HG02678 (cell line): ENCODE data around the gene NRG3.

ENCODE experiments used
- ATAC-seq: cut with Tn5 transposase; IDR thresholded peaks from one replicate; pipeline ENCODE4 v1.9.1; 2021; ENCODE audit warnings: mild to moderate bottlenecking, moderate library complexity; ENCODE audit not compliant: unreplicated experiment

The NRG3 gene

DNA sequence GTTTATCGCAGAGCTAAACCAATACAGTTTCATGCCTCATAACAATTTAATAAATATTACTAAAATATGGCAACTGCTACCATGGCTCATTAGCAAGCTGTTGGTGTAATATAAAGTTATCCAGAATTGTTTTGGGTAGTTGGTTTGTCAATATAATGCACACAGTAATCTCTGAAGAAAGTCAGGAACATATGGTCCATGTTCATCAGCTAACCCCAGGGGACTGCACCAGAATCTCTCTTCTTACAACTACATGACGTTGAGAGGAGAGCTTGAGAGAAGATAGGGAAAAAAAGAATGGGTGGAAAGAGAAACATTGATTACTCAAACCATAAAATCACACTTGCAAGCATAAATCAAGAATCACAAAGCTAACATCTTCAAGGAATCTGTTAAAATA is 333.7 kb downstream of the NRG3 start:
- no peak for ATAC-seq

DNA sequence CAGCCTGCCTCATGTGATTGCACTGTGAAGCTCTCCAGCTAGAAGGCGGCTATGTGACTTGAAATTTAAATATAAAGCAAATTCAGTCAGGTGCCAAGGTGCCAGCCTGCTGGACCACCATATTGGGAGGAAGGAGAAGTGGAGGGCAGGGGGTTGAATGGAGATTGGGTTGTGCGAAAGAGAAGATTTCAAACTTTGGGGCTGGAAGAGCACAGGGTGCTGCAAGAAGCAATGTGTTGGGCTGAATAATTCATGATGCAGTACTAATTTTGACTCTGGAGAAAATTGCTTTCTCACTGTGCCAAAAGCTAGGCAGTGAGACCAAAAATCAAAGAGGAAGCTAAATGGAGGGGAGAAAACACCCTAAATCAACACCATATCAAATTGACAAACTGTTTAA is 335.3 kb downstream of the NRG3 start:
- no peak for ATAC-seq

DNA sequence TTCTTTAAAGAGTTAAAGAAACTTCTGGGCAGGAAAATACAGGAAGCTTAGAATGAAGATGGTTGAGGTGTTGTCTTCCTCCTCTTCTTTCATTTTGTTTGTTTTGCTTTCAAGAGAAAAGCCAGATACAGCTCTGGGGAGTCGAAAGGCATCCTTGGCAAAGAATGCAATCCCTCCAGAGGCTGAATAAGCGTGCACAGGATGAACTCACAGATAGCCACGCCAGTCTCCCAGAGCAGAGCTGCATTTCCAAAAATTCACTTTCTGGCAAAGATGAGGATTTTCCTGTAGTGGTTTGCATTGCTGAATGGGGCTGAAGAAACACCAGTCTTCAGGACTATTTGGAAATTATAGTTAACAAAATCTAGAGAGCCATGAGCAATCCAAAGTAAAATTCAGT is 336.4 kb downstream of the NRG3 start:
- ATAC-seq: no peak

DNA sequence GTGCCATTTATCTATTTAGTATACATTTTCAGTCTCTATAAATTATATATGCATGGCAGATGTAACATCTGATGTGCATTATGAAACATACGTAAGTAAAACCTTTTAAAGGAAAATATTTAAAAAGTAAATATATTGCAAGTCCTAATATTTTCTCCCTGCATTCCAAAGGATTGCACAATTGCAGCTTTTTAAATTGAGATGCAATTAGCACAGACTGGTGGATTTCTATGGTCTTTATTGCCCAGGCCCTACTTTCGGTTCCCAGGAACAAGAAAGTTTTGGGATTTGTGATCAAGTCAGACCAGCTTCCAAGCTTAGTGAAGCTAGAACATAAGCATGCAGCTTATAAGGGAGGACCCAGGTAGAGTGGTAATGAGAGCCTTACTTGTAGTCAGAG is 337.8 kb downstream of the NRG3 start:
- ATAC-seq: no peak

DNA sequence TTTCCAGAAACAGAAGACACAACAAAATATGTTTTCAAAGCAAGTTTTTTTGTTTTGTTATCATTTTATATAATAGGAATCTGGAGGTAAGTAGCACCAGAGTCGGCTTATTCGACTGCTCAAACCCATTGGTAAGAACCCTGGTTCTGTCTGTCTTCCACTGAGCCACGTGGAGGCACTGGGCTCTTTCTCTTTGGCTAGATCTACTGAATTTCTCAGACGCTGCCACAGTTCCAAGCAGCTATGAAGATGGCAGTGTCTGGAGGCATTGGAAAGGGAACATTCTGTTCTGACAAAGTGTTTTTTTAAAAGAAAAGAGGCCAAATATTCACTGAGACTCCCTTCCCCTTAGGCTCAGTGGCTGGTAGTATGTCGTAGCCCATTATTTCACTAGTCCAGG is 338.8 kb downstream of the NRG3 start:
- ATAC-seq: no peak

DNA sequence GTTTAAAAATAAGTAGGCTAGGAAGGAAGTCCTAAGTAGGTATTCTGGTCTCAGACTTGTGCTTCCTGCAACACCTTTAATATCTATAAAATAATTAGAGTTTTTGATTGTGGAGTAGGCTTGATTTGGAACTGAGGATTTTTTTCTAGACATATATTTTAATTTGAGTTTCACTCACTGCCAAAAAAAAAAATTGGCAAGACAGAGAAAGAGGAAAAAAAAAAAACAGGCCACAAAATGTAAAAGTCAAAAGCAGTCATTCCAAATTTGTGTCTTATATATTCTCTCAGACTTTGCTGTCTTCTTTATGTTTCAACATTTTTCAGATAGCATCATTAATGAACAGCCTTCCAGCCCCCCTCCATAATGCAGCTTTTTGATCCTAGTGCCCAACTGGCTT is 346.1 kb downstream of the NRG3 start:
- ATAC-seq: no peak

DNA sequence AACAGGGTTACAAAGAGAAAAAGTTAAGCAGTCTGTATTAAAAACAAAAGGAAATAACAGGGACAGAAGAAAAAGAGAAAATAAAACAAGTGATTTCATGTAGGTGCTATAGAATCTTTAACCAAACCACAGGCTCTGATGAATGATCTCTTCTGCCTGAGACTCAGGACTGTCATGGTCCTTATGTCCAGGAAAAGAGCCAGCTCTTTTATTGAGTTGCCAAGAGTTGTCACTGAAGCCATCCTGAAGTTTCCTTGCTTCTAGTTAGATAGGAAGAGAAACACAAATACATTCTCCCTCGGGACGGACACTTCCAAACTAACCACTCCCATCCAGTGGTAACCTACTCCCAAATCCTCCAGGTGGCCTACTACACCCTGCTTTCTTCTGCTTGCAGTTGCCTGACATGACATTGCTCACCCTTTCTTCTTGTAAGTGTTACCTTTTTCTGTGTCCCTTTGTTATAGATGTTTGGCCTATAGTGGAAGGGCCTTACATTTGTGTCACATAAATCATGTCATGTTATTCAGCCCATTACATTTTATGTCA is 346.7 kb downstream of the NRG3 start:
- no peak for ATAC-seq

DNA sequence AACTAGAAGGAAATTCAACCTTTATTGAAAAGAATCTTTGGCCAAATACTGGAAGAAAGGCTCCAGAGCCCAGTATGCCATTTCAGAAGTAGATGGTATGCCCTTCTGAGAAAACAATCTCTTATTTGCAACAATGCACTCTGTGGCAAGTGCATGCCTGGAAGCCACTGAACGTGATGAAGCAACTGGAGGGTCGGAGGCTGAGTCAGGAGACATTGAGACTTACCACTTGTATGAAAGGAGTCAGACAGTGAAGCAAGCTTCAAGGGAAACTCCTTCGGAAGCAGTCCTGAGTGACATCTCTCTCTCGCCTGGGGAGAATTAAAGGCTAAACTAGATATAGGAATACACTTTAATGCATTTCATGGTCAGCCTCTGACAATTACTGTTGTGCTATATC is 353.7 kb downstream of the NRG3 start:
- no peak for ATAC-seq

DNA sequence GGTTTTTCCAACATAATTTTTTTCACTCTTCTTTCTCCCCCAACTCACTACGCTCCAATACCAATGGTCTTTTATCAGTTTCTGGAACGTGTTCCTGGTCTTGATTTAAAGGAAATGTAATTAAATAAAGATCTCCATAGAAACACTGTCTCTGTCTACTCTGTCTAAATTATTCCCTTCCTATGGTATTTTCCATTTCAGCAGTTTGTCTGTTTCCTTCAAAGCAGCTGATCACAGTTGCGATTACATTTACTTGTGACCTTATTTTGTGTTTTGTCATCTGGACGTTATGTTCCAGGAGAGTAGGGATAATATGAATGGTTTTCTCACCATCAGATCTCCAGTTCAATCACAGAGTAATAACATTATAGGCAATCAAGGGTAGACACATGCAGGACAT is 359.2 kb downstream of the NRG3 start:
- no peak for ATAC-seq

DNA sequence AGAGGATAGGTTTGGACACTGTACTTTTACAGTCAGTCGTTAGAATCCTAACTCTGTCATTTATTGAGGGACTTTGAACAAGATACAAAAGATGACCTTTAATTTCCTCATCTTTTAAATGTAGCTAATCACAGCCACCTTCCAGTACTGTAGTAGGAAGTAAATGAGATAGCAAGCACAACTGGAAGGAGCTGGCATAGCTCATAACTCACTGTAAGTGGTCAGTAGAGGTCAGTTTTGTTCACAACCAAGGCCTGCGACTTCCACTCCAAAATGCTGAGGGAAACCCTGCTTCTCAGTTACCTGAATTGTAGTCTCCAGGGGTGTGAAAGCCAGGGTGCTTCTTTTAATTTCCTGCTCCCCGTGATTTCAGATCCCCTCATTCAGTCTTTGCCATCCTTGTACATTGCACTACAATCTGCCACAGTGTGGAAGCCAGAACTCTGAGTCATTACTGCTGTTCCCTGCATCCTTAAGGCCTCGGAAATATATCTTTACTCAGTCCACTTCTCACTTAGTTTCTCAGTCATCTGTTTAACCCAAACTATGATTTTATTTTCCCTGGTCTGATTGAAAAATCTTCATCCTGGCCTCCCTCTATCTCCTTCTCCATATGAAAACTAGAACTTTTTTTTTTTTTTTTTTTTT is 361.2 kb downstream of the NRG3 start:
- no peak for ATAC-seq

DNA sequence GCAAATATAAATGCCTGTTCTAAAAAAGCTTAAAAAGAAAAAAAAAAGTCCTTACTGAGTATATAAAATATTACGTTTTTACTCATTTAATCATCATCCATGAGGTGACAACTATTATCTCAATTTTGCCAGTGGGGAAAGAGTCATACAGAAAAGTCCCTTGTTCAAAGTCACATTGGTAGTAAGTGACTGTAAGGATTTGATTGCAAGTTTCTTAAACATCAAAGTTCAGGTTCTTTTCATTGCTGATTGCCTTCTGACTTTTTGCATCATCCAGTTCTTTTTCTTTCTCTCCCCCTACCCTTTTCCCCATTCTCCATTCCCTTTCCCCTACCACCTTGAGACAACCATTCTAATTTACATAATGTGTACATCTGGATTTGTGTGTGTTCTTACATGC is 363.3 kb downstream of the NRG3 start:
- ATAC-seq: no peak

DNA sequence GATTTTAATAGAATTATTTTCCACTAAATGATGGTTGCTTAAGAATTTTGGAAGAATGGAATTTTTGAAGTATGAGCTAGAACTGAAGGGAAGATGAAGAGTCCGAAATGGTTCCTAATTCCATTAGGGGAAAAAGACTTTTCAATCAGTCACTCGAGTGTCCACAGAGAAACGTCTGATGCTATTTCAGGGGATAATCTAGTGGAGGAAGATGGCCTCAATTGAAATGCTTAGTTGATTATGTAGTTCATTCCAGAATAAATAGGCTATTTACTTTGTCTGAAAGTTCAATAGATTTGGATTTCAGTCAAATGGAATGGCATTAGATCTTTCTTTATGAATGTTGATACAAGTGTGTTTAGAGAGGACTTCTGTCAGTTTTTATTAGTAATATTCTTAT is 365.4 kb downstream of the NRG3 start:
- ATAC-seq: no peak

DNA sequence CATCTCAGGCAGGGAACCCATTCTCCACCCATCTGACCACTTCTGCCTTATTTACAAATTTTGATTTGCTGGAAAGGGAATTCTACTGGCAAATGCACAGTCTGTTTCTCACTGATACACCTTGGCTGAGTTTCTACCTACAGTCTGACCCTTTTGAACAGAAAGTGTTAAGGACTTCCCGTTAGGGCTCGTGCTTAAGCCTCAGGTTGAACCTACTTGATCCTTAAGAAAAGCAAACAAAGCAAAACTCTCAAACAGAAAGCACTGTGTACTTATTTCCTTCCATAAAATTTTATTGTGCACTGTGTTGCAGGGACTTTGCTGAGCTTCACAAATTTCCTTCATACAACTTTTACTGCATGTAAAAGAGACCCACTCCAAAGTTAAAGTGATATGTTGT is 367.8 kb downstream of the NRG3 start:
- ATAC-seq: no peak

DNA sequence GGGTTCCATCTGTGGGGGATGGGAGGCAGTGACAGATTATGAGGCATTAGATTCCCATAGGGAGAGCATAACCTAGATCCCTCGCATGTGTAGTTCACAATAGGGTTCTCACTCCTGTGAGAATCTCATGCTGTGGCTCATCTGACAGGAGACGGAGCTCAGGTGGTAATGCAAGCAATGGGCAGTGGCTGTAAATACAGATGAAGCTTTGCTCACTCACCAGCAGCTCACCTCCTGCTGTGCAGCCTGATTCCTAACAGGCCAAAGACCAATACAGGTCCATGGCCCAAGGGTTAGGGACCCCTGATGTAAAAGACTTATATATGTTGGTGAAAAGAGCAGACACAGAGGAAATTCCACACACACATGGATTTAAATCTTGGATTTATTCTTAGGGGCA is 370.2 kb downstream of the NRG3 start:
- ATAC-seq: no peak

DNA sequence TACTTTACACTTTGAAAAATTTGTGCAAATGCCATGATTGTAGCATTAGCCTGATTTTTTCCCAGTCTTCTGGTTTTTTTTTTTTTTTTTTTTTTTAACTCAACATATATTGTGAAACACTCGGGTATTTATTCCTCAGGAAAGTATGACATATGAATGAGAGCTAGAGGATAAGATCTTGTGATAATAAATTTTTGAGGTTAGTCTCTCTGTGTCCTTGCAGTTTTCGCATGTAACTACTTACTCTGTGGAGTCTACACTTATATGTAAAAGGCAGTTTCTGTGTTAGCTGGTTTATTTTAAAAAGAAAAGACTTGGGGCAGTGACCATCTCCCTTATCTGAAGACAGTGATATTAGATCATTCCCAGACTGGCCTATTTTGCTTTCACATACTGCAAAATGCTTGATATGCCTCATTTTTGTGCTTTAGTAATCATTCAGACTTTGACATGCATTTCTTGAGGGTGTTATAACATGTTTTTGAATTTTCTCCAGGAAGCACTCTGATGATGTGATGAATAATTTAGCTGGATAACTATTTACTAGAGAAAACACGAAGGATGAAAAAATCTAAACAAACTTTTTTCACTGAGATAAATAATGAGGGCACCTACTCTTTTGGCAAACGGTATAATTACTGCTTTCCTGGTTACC is 371.0 kb downstream of the NRG3 start:
- ATAC-seq: no peak

DNA sequence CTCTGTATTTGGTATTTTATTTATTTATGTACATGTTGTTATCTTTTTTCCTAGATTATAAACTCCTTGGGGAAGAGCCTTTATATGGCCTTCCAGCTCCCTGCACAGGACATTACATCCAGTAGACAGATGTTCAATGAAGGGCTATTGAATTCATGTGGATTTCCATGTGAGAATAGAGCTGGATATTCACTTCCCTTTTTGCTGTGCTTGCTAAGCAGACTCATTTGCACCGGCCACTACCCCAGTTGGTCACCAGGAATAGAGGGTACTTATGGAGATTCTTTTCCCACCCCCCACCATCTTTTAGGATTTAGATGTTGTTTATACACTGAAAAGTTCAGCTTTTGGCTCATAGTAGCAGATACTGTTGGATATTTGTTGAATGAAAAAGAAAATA is 374.1 kb downstream of the NRG3 start:
- ATAC-seq: no peak

DNA sequence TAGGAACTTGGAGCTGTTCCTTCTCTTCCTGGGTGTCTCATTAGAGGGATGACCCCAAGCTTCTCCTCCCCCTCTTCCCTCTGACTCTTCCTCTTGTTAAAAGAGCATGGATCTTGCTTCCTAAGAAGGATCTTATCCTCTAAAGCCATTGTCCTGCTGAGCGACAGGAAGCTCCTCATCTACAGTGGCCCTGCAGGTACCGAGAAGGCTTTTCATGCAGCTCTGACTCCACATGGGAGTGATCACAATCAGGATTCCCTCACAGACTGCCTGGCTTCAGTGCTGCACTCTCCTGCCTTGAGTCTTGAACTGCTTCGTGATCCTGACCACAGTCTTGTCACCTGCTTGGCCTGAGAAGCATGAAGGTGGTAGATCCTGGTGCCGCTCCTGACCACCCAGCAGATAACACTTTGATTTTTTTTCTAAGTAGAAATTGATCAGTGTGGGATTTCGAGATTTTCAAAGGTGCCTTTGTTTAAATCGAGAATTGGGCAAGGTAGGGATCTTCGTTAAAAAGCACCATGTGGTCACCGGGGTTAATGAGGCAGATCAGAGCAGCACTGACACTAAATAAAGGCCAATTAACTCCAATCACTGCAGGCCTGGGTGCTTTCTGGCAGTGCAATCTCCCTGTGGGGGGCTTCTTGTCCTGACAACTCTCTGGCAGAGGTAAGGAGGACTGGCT is 376.4 kb downstream of the NRG3 start:
- ATAC-seq: no peak

DNA sequence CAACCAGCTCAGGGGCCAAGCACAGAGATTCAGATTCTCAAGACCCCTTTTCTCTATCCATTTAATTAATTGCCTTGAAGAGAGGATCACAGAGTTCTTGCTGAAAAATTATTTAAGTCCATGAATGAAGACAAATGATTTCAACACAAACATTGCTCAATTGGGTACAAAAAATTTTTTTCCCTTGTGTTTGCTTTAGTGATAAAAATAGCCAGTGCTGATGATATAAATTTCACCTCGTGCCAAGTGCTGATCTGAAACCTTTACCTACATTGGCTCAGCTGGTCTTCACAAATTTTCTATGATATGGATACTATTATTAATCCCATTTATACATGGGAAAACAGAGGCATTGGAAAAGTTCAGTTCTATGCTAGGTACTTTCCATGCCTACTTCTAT is 377.1 kb downstream of the NRG3 start:
- no peak for ATAC-seq

DNA sequence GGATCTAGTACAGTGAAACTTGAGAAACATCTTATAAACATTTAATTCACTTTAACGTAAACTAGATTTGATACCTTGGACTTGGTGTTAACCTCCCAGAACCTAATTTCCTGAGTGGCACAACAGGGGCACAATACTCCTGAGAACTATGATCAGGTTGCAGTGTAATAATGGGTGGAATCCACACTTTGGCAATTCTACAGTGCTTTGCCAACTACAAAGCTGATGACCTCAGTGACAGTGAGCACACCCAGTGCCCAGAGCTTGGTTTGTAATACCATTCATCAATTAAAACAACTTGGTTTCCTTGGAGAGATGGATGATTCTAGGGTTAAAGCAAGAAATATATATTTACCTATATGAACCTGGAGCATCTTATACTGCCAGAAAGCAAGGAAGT is 379.2 kb downstream of the NRG3 start:
- no peak for ATAC-seq

DNA sequence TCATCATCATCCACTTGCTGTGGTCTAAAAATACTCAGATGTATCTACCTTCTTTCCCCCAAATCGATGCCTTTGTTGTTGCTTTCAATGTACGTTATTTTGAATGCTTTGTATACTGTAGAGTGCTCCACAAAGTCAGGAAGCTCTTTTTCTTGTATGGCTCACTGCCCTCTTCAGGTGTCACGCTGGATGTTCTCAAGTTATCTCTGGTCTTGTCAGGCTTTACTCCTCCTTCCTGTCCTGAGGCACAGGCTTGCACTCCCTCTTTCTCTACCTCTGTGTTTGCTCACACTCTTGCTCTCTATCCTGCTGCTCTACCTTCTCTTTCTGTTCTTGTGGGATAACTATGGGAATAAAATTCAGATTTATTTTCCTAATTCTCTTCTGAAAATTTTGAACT is 381.3 kb downstream of the NRG3 start:
- ATAC-seq: no peak

DNA sequence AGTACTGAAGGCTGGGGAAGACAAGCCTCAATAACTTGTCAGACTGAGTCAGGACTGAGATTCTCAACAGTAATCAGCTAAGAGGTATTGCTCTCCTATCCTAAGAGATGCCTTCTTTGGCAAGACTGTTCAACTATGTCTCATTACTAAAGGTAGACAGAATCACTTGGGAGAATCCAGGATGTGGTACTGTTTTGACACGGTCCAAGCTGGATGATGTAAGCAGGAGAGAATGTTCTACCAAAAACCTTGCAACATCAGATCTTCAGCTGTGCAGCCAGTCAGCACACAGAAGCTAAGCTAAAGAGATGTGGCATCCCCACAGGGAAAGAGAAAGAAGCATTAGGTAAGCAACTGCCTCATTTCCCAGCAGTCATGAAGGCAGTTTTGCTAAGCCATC is 391.4 kb downstream of the NRG3 start:
- ATAC-seq: no peak

DNA sequence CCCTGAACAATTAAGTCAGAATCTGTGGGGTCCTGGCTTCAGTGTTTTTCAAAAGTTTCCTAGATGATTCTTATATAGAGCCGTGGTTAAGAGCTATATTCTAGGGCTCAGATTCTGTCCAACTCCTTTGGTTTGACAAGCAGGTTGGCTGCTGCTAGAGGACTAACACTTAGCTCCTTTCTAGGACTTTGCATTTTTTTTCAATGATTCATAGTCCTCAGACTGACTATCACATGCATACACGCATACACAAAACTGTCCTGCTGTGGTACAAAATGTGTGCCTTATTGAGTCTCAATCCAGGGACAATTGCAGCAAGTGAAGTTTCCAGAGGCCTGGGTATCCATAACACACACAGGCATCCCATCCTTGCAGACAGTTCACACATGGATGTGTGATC is 392.0 kb downstream of the NRG3 start:
- ATAC-seq: no peak
